PC-9 (cell line): ENCODE data around the gene PRKAG2. TPM values are rescaled to one million over a fixed set of nuclear protein-coding genes. Genes with fewer than 3 reads are reported as not detected.

Source experiments
- BruUV-seq: library from RNA; stranded (reverse); fragments of 400-500 nt; replicated peaks from 2 replicates; lab custom pipeline; 2021; lab: Mats Ljungman, UMichigan
- CTCF ChIA-PET: fragments of 300-600 bp; sonication (Branson Sonifier 250); formaldehyde crosslinking; loops from one replicate; lab custom pipeline; 2022; ENCODE audit warnings: antibody characterized with exemption; lab: Charles Lee
- POLR2A ChIA-PET: fragments of 300-600 bp; sonication (Branson Sonifier 250); formaldehyde crosslinking; loops from one replicate; lab custom pipeline; 2022; ENCODE audit warnings: antibody characterized with exemption; ENCODE audit not compliant: unreplicated experiment; lab: Charles Lee
- DNase-seq, 2 experiments: peaks; one replicate each; pipeline versions ENCODE4 v3.0.0 to v3.0.0-alpha.2; 2015 to 2022; ENCODE audit warnings: mixed read lengths in 1 of 2
- H2AFZ ChIP-seq: fragments of 200-600 bp; sonication (generic); 2 replicates; pipeline ENCODE4 v1.8.1; 2017; ENCODE audit warnings: antibody characterized with exemption
- H3F3A ChIP-seq: fragments of 200-600 bp; sonication (generic); 2 replicates; pipeline ENCODE4 v1.8.1; 2017; ENCODE audit warnings: antibody characterized with exemption, mild to moderate bottlenecking, low read depth; ENCODE audit not compliant: insufficient read depth
- H3K27ac ChIP-seq: fragments of 200-600 bp; sonication (generic); 2 replicates; pipeline ENCODE4 v1.6.1; 2016; ENCODE audit warnings: mixed run types
- H3K27me3 ChIP-seq: fragments of 200-600 bp; sonication (generic); 2 replicates; pipeline ENCODE4 v1.6.1; 2016; ENCODE audit warnings: low read depth, mixed run types; ENCODE audit not compliant: insufficient read depth
- H3K36me3 ChIP-seq: fragments of 200-600 bp; sonication (generic); 2 replicates; pipeline ENCODE4 v1.6.1; 2016; ENCODE audit warnings: low read depth, mixed run types
- H3K4me1 ChIP-seq: fragments of 200-600 bp; sonication (generic); replicated peaks from 2 replicates; pipeline ENCODE4 v1.6.1; 2016; ENCODE audit warnings: mixed run types; ENCODE audit not compliant: insufficient read depth
- H3K4me2 ChIP-seq: fragments of 200-600 bp; sonication (generic); 2 replicates; pipeline ENCODE4 v1.6.1; 2017; ENCODE audit warnings: mixed run types
- H3K4me3 ChIP-seq: fragments of 200-600 bp; sonication (generic); 2 replicates; pipeline ENCODE4 v1.6.1; 2016; ENCODE audit warnings: mixed run types
- H3K79me2 ChIP-seq: fragments of 200-600 bp; sonication (generic); 2 replicates; pipeline ENCODE4 v1.6.1; 2017; ENCODE audit warnings: low read depth, mixed run types
- H3K9me2 ChIP-seq: fragments of 200-600 bp; sonication (generic); 2 replicates; pipeline ENCODE4 v1.8.1; 2017; ENCODE audit warnings: mild to moderate bottlenecking; ENCODE audit not compliant: insufficient read depth
- H3K9me3 ChIP-seq: fragments of 200-600 bp; sonication (generic); 2 replicates; pipeline ENCODE4 v1.8.1; 2016; ENCODE audit warnings: low read depth; ENCODE audit not compliant: insufficient read depth
- H4K20me1 ChIP-seq: fragments of 200-600 bp; sonication (generic); 2 replicates; pipeline ENCODE4 v1.8.1; 2017; ENCODE audit not compliant: insufficient read depth
- CTCF ChIP-seq: fragments of 200-600 bp; sonication (generic); conservative IDR thresholded peaks from 2 replicates; pipeline ENCODE4 v1.6.1; 2017; ENCODE audit warnings: mixed run types, antibody characterized with exemption, mild to moderate bottlenecking, moderate library complexity
- EZH2 ChIP-seq: fragments of 200-600 bp; sonication (generic); IDR thresholded peaks from 2 replicates; pipeline ENCODE4 v1.8.0; 2017; ENCODE audit warnings: antibody characterized with exemption, low read depth
- intact Hi-C: fragments of 100-400 bp; cut with micrococcal nuclease; formaldehyde crosslinking; loops from one replicate; pipeline ENCODE4 v1.10.0; 2022; ENCODE audit not compliant: unreplicated experiment
- total RNA-seq: library from RNA; stranded (reverse); gene quantifications from 2 replicates; pipeline ENCODE4 v1.2.3, GENCODE V29; 2021

The PRKAG2 gene
- total RNA-seq, 1 experiment from 2014 or later = 37.3 TPM

- H3K36me3 ChIP-seq = no peaks in the 10 kb centered on the region
- ChIA-PET POLR2A (no interaction called here), CTCF (interaction anchor here (0.5 kb wide), 1 partner anchor 394 kb away, joined by 3 read pairs; no protein-coding TSS in a partner anchor)
- no peaks in the 10 kb centered on the region for H3K27me3 ChIP-seq
- no peaks in the 10 kb centered on the region for H4K20me1 ChIP-seq
- H3K27ac ChIP-seq = no peak overlapping the region
- H2AFZ ChIP-seq = no peak overlapping the region
- H3K4me1 ChIP-seq = peaks cover 16% of the 10 kb centered on the region
- H3K9me2 ChIP-seq = no peaks in the 10 kb centered on the region
- no peaks in the 10 kb centered on the region for H3K79me2 ChIP-seq
- intact Hi-C loops = no loop called here
- H3F3A ChIP-seq = peaks cover 9% of the 10 kb centered on the region; the same call in 1 of the 2 replicates
- DNase-seq = no peak
- no peak overlapping the region for H3K4me3 ChIP-seq
- no peaks in the 10 kb centered on the region for H3K9me3 ChIP-seq
- BruUV-seq = no TSS peak
- no peak for TF ChIP-seq EZH2
- no peak for TF ChIP-seq CTCF
- no peak overlapping the region for H3K4me2 ChIP-seq
Observed at GRCh38 chr7:151709141-151710038, 167.5 kb downstream of the PRKAG2 start.

- Histone ChIP-seq H4K20me1 (no peaks in the 10 kb centered on the region), H3K4me1 (peaks cover 16% of the 10 kb centered on the region), H3K4me3 (no peak overlapping the region), H3K79me2 (no peaks in the 10 kb centered on the region), H3F3A (peaks cover 9% of the 10 kb centered on the region; the same call in 1 of the 2 replicates), H3K9me3 (no peaks in the 10 kb centered on the region), H3K9me2 (no peaks in the 10 kb centered on the region), H3K4me2 (no peak overlapping the region), H2AFZ (no peak overlapping the region), H3K36me3 (no peaks in the 10 kb centered on the region), H3K27me3 (no peaks in the 10 kb centered on the region), H3K27ac (no peak overlapping the region)
- TF ChIP-seq CTCF = no peak
- no peak for TF ChIP-seq EZH2
- CTCF ChIA-PET = no interaction called here
- DNase-seq = no peak
- POLR2A ChIA-PET = no interaction called here
- intact Hi-C loops = no loop called here
- BruUV-seq = no TSS peak
Observed at GRCh38 chr7:151708610-151709009, 168.3 kb downstream of the PRKAG2 start.

- Histone ChIP-seq H3F3A (peaks cover 9% of the 10 kb centered on the region; the same call in 1 of the 2 replicates), H3K9me3 (no peaks in the 10 kb centered on the region), H3K4me1 (peaks cover 16% of the 10 kb centered on the region), H3K4me3 (no peak overlapping the region), H3K9me2 (no peaks in the 10 kb centered on the region), H3K27me3 (no peaks in the 10 kb centered on the region), H3K36me3 (no peaks in the 10 kb centered on the region), H3K4me2 (no peak overlapping the region), H2AFZ (no peak overlapping the region), H3K79me2 (no peaks in the 10 kb centered on the region), H4K20me1 (no peaks in the 10 kb centered on the region), H3K27ac (no peak overlapping the region)
- TF ChIP-seq EZH2 (no peak), CTCF (no peak)
- CTCF ChIA-PET = no interaction called here
- no TSS peak for BruUV-seq
- no peak for DNase-seq
- intact Hi-C loops = no loop called here
- POLR2A ChIA-PET = no interaction called here
Observed at GRCh38 chr7:151707757-151708156, 169.2 kb downstream of the PRKAG2 start.
